ENCODE data around the gene EN2.
"Not testable (repeated sequence)": the region's sequence is repeated elsewhere in the genome, so short reads cannot be mapped to it uniquely, and the experiment has no call there.

The EN2 gene

DNA sequence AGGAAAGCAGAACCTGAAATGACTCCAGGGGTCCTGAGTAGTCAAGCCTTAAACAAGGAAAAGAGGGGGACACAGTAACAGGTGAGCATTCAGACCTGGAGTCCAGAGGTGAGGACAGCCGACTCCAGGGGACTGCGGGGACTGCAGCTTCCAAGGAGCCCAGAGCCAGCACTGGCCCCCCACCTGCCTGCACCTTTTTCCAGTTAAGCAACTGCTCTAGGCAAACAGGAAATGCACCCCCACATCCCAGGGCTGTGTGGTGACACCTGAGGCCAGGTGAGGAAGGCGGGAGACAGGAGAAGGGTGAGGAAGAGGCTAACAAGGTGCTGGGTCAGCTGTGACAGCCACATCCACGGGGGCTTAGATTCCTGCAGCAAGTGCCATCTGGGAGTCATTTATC is 20.1 kb upstream of the EN2 start:
- H3K27ac ChIP-seq: no peak overlapping the region
- TF ChIP-seq, protein P1, sequence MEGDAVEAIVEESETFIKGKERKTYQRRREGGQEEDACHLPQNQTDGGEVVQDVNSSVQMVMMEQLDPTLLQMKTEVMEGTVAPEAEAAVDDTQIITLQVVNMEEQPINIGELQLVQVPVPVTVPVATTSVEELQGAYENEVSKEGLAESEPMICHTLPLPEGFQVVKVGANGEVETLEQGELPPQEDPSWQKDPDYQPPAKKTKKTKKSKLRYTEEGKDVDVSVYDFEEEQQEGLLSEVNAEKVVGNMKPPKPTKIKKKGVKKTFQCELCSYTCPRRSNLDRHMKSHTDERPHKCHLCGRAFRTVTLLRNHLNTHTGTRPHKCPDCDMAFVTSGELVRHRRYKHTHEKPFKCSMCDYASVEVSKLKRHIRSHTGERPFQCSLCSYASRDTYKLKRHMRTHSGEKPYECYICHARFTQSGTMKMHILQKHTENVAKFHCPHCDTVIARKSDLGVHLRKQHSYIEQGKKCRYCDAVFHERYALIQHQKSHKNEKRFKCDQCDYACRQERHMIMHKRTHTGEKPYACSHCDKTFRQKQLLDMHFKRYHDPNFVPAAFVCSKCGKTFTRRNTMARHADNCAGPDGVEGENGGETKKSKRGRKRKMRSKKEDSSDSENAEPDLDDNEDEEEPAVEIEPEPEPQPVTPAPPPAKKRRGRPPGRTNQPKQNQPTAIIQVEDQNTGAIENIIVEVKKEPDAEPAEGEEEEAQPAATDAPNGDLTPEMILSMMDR (conservative IDR thresholded peaks at IDR 0.05): no peak

DNA sequence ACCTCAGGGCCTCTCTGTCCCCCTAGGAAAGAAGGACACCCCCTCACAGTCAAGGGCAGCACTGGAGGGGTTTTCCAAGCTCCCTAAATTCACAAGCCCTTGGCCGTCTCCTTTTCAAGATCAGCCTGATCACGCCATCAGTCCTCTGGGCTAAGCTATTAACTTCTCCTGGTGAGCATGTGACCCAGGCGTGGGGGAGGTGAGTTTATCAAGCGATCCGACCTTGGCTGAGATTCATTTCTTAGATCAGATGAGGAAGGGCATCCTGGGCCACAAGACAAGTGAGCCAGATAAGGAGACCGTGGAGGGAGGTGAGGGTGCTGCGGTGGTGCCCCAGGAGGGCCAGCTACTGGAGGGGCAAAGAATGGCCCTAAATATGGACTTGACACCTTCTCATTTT is 19.2 kb upstream of the EN2 start:
- peak overlapping the region; percentile 21; the same call in 1 of the 2 replicates for H3K27ac ChIP-seq
- TF ChIP-seq, protein P1 (conservative IDR thresholded peaks at IDR 0.05): no peak

DNA sequence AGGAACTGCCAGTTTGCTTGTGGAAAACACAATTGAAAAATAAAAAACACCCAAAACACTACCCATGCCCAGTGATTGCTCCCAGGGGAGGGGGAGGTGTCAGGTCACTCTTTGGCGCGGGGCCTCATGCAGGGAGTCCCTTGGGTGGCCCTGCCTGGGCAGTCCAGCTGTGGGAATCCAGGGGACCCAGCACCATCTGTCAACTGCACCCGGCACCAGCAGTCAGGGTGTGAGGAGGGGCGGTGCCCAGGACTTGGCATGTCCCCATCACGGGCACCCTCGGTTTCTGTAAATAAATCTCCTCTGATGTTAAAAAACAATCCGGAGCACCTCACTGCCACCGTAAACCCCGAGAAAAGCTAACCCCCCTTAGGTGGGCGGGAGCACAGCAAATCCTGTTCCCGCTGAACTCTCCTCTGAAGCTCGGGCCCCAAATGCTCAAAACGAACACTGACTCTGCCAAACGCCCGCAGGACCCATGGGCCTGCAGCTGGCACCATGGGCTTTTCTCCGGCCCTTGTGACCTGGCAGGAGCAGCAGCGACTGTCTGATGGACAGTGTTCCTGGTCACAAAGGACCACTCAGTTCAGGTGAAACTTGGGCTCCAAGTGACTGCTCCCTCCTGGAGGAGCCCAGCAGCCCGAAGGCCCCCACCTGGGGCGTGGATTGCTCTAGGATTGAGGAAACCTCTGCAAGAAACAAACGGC is 18.5 kb upstream of the EN2 start:
- TF ChIP-seq, protein P1 (conservative IDR thresholded peaks at IDR 0.05): no peak
- no peak overlapping the region; the same call in 1 of the 2 replicates for H3K27ac ChIP-seq

DNA sequence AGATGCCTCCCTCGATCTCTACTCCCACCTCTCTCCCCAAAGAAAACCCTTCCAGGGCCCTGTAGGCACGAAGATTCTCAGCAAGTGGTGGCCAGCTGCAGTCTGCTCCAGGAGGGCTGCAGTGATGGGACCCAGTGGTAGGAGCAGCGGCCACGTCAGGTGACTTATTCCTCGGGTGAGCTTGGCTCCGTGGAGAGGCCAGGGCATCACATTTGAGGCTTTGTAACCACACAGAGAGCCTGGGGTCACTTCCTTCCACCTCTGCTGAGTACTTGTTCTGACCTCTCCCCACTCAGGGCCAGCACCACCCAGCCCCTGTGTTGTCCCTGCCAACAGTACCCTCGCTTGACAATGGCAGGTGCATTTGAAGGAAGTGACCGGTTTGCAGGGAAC is 17.9 kb upstream of the EN2 start:
- TF ChIP-seq, protein P1 (conservative IDR thresholded peaks at IDR 0.05): no peak
- H3K27ac ChIP-seq: no peak overlapping the region

DNA sequence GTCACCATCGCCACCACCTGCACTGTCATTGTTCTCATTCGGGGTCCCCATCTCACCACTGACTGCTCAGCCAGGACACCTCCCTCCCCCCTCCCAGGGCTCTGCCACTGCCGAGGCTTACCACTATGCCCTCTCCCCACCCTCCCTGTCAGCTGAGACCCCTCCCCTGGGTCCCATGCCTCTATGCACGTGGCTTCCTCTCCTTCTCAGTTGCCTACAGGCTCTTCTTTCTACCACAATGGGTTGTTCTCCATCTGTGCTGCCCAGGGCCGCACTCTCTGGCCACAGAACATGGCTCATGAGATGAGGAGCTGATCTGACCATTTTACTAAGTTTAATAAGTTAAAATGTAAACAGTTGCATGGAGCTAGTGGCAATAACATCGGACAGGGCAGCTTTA is 16.1 kb upstream of the EN2 start:
- H3K27ac ChIP-seq: no peak overlapping the region
- TF ChIP-seq, protein P1 (conservative IDR thresholded peaks at IDR 0.05): no peak

DNA sequence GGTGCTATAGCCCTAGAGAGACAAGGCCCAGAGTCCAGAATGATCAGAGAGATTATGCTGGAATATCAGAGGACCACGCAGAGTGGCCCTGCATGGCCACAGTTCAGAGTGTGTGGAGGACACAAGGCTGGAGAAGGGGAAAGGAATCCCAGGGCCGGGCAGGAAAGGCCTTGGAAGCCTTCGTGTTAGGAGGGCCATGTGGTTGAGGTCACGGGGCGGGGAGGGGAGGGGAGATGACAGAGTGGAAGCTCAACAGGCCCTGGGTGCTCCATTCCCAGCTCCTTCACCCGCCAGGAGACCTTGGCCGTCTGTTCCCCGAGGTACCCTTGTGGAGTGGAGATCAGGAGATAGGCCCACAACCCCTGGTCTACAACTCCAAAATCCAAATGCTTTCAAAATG is 13.2 kb upstream of the EN2 start:
- TF ChIP-seq, protein P1 (conservative IDR thresholded peaks at IDR 0.05): no peak

DNA sequence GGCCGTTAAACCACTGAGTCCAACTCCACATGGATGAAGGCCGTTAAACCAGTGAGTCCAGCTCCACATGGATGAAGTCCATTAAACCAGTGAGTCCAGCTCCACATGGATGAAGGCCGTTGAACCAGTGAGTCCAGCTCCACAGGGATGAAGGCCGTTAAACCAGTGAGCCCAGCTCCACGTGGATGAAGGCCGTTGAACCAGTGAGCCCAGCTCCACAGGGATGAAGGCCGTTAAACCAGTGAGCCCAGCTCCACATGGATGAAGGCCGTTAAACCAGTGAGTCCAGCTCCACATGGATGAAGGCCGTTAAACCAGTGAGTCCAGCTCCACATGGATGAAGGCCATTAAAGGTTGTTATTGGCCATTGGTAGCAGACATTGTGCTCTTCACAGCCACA is 12.3 kb upstream of the EN2 start:
- not testable (repeated sequence) for H3K27ac ChIP-seq

More for the DNA sequence above, 13.2 kb upstream of the EN2 start:
- no peak overlapping the region for H3K27ac ChIP-seq

DNA sequence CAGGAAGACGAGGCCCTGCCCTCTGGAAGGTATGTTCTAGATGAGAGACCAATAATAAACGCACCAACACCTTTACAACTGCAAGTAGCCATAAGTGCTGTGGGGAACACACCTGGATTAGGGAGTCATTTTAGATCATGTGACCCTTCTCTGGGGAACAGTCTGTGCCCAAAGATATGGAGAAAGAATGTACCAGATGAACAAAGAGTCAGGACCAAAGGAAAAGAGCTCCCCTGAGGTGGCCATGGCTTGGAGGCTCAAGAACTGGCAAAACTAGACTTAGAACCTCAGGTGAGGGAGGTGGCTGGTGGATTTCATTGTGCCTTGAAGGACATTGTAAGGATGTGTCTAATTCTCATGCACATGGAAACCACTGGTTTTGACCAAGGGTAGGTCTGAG is 10.3 kb upstream of the EN2 start:
- TF ChIP-seq, protein P1 (conservative IDR thresholded peaks at IDR 0.05): no peak
- no peak overlapping the region for H3K27ac ChIP-seq

All from VCaP (cell line).